ENCODE results near the gene COL4A4.

Gene COL4A4

GRCh38 chr2:227163998-227164762, at the start of gene COL4A4, which contains the start of gene COL4A3:
Gene COL4A4, minus strand, starts transcription at chr2:227164205. Its CDS starts 16,722 bp downstream, at chr2:227147483.
Gene COL4A3, plus strand, starts transcription at chr2:227164624. Its CDS starts 103 bp downstream, at chr2:227164727.
- in situ Hi-C loops (cut with MboI; ENCODE audit: low sequenced_read_pairs, unreplicated experiment) = no loop called here
- no peak for TF ChIP-seq CTCF (IDR thresholded peaks at IDR 0.05; ENCODE audit: borderline replicate concordance, control extremely low read depth, extremely low read depth, insufficient read depth, missing control alignments)
- peak; percentile 76 for DNase-seq (ENCODE audit: low spot score)

DNA sequence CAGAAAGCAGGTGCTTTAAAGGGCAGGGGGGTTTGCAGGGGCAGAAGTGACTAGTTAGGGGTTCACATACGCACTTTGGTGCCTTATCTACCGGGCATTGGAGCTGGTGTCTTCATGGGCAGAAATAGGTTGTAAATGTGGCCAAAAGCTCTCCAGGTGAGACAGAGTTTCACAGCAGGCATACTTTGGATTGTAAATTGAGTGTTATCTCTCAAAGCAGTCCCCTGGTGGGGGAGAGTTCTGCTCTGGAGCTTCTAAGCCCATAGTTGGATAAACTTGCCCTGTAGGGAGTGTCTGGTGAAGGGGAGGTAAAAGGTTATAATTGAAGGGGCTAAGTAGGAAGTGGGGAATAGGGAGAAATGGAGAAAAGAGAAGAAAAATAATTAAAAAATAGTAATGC, 43.6 kb upstream of the COL4A4 start:
- no peak for TF ChIP-seq CTCF (IDR thresholded peaks at IDR 0.05; ENCODE audit: borderline replicate concordance, control extremely low read depth, extremely low read depth, insufficient read depth, missing control alignments)
- DNase-seq (ENCODE audit: low spot score) = no peak
- in situ Hi-C loops (cut with MboI; ENCODE audit: low sequenced_read_pairs, unreplicated experiment) = no loop called here

- in situ Hi-C loops (cut with MboI; ENCODE audit: low sequenced_read_pairs, unreplicated experiment) = no loop called here
- TF ChIP-seq CTCF (IDR thresholded peaks at IDR 0.05; ENCODE audit: borderline replicate concordance, control extremely low read depth, extremely low read depth, insufficient read depth, missing control alignments) = no peak
- DNase-seq (ENCODE audit: low spot score) = no peak
Observed at GRCh38 chr2:227206406-227206805, 42.4 kb upstream of the COL4A4 start.

- DNase-seq (ENCODE audit: low spot score) = no peak
- in situ Hi-C loops (cut with MboI; ENCODE audit: low sequenced_read_pairs, unreplicated experiment) = no loop called here
- no peak for TF ChIP-seq CTCF (IDR thresholded peaks at IDR 0.05; ENCODE audit: borderline replicate concordance, control extremely low read depth, extremely low read depth, insufficient read depth, missing control alignments)
Observed at GRCh38 chr2:227205701-227206100, 41.7 kb upstream of the COL4A4 start.

GRCh38 chr2:227204452-227204851, 40.4 kb upstream of the COL4A4 start:
- in situ Hi-C loops (cut with MboI; ENCODE audit: low sequenced_read_pairs, unreplicated experiment) = no loop called here
- no peak for TF ChIP-seq CTCF (IDR thresholded peaks at IDR 0.05; ENCODE audit: borderline replicate concordance, control extremely low read depth, extremely low read depth, insufficient read depth, missing control alignments)
- DNase-seq (ENCODE audit: low spot score) = no peak

- in situ Hi-C loops (cut with MboI; ENCODE audit: low sequenced_read_pairs, unreplicated experiment) = no loop called here
- no peak for TF ChIP-seq CTCF (IDR thresholded peaks at IDR 0.05; ENCODE audit: borderline replicate concordance, control extremely low read depth, extremely low read depth, insufficient read depth, missing control alignments)
- DNase-seq (ENCODE audit: low spot score) = no peak
Observed at GRCh38 chr2:227201771-227202170, 37.8 kb upstream of the COL4A4 start.
